ENCODE results near the gene CARNS1.
"Not testable (repeated sequence)": the region's sequence is repeated elsewhere in the genome, so short reads cannot be mapped to it uniquely, and the experiment has no call there.

The CARNS1 gene

DNA sequence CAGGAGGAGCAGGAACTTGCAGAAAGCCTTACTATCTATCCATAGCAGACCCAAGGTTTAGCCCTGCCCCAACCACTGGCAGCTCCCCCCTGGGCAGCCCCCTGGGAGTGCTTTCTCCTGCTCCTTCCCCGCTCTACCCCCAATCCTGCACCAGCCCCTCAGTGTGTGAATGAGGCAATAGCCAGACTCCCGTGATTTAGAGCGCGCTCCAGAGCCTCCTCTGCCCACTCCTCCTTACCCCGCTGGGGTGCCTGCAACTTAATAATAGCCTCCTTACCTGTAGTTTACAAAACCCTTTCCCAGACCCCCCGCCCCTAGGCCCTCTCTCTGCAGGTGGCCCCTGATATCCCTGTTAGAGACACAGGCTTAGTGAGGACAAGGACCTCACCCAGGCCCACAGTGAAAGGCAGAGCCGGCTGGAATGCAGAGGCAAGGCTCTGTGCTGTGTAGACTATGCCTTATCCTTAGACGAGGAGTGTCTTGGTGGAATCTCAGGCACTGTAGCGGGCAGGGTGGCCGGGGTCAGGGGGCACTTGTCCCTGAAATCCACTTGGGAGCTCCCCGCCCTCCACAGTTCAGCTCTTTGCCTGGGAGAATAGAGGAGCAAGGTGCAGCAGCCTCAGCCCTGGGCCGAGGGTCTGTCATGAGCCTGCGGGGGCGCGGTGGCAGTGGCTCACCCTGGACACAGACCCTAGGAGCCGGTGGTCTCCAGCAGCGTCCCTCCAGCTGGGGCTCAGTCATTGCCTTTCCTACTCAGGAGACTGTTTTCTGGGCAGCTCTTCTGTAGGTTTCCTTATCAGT lies 4.3 kb upstream of the CARNS1 start:
- DNase-seq: no peak

DNA sequence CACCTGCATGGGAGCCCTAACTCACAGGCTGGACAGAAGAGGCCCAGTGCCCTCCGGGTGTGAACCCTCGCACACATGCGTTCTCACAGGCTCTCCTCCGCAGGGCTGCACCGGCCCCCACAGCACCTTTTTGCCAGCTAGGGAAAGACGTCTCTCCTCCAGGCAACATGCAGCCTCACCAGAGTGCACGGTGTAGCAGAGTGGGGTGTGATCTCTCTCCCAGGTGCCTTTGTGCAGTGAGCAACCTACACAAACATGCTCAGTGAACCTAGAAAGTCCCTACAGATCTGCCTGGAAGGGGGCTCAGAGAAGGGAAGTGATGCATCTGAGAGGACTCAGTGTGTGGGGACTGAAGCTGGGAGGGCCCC lies 3.7 kb upstream of the CARNS1 start:
- no peak for DNase-seq

- no peak for DNase-seq
Measured at GRCh38 chr11:67412495-67413179, 2.8 kb upstream of the CARNS1 start.

GRCh38 chr11:67413266-67413849 lies 2.1 kb upstream of the CARNS1 start:
- DNase-seq: no peak

- DNase-seq: peak; percentile 69
Measured at GRCh38 chr11:67416416-67417335, 1.2 kb downstream of the CARNS1 start.

- no peak for DNase-seq
Measured at GRCh38 chr11:67417425-67417824, 1.9 kb downstream of the CARNS1 start.

DNA sequence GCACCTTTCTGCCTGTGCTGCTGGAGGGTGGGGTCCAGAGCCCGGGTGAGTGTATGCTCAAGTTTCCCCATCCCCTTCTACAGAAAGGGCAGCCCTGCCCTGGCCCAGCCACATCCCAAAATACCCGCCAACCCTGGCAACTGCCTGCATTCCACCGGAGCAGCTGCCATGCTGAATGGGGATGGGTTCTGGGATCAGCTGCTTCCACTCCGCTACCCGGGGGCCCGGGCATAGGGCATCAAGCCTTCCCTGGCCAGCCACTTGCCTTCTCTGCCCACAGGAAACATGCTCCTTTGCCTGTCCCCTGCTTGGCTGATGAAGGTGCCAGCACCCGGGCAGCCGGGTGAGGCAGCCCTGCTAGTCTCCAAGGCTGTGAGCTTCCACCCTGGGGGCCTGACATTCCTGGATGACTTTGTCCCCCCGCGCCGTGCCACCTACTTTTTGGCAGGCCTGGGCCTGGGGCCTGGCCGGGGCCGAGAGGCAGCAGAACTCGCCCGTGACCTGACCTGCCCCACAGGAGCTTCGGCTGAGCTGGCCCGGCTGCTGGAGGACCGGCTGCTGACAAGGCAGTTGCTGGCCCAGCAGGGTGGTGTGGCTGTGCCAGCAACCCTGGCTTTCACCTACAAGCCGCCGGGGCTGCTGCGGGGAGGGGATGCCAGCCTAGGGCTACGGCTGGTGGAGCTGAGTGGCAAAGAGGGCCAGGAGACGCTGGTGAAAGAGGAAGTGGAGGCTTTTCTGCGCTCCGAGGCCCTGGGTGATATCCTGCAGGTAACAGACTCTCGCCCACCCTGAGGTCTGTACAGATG lies 3.2 kb downstream of the CARNS1 start:
- no peak for DNase-seq

DNA sequence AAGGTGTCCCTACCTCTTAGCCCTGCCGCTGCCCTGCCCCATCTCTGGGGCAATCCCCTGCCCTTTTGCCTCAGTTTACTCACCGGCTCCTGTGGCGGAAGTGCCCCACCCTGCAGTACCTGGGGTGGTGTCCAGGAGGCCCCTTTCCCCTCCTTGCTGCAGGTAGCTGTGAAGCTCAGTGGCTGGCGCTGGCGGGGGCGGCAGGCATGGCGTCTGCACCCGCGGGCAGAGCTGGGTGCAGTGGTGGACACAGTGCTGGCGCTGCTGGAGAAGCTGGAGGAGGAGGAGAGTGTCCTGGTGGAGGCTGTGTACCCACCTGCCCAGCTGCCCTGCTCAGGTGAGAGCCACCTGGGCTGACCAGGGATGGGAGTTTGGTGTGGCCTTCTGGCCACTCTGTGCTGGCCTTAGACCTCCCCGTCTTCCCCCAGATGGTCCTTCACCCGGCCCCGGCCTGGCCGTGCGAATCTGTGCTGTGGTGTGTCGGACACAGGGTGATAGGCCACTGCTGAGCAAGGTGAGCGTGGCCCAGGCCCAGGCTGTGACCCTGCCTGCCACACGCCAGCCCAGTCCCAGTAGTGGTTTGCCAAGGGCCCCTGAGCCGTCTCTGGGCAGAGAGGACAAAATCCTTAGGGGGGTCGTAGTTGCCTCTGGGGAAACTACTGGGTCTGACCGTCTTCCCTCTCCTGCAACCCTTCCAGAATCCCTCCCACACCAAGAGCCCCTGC lies 4.0 kb downstream of the CARNS1 start:
- no peak for DNase-seq

GRCh38 chr11:67420147-67420645 lies 4.7 kb downstream of the CARNS1 start:
- no peak for DNase-seq

GRCh38 chr11:67420646-67421429 lies 5.4 kb downstream of the CARNS1 start:
- peak; percentile 99 for DNase-seq

- DNase-seq: no peak
Measured at GRCh38 chr11:67421430-67422031, 6.1 kb downstream of the CARNS1 start.

GRCh38 chr11:67422891-67423290 lies 7.4 kb downstream of the CARNS1 start:
- no peak for DNase-seq

DNA sequence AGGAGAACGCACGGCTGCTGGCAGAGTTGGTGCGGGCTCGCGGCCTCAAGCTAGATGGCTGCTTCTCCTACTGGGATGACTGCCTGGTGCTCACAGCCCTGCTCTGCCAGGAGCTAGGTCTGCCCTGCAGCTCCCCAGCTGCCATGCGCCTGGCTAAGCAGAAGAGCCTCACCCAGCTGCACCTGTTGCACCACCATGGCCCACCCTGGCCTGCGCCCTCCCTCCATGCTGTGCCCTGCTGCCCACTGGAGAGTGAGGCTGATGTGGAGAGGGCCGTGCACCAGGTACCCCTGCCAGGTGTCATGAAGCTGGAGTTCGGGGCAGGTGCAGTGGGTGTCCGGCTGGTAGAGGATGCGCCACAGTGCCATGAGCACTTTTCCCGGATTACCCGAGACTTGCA lies 8.0 kb downstream of the CARNS1 start:
- no peak for DNase-seq

DNA sequence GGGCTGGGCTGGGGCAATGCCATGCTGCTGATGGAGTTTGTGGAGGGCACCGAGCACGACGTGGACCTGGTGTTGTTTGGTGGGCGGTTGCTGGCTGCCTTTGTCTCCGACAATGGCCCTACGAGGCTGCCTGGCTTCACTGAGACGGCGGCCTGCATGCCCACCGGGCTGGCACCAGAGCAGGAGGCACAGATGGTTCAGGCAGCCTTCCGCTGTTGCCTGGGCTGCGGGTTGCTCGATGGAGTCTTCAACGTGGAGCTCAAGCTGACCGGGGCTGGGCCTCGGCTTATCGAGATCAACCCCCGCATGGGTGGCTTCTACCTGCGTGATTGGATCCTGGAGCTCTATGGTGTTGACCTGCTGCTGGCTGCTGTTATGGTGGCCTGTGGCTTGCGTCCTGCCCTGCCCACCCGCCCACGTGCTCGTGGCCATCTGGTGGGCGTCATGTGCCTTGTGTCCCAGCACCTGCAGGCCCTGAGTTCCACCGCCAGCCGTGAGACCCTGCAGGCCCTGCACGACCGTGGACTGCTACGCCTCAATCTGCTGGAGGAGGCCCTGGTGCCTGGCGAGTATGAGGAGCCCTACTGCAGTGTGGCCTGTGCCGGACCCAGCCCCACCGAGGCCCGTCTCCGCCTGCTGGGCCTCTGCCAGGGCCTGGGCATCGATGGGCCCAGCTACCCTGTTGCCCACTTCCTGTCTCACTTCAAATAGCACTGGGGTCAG lies 8.6 kb downstream of the CARNS1 start:
- DNase-seq: no peak

- DNase-seq: not testable (repeated sequence)
Measured at GRCh38 chr11:67427364-67427859, 11.9 kb downstream of the CARNS1 start.

DNA sequence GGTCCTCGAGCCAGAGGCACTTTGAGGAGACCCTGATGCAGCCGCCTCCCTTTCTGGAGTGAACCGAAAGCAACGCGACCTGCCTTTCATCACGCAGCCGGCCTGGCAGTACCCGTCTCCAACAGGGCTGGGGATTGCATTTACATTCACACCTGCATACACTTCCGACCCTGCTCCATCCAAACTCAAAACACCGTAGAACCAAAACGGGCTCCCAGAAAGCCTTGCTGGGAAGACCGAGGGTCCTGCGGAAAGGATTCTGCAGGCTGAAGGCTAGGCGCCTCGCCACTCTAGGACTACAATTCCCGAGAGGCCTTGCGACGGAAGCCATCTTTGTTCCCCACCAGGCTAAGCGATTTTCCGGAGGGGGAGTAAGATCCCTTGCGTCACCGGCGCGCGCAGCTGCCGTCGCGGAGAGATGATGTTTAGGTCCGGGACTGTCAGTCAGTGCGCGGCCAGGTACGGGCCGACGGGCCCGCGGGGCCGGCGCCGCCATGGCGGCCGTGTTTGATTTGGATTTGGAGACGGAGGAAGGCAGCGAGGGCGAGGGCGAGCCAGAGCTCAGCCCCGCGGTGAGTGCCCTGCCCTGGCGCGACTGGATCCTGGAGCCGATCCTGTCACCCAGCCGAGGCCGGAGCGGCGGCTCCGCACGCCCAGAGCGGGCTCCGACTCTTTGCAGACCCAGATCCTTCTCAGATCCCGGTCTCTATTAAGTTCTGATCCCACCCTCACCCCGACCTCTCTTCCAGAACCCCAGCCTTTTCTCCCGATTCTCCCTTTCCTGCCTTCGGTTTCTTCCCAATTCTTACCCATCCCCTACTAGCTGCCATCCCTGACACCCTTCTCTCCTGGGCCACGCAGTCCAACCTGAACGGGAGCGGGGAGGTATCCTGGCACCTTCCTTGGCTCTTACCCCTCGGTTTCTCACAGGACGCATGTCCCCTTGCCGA lies 12.8 kb downstream of the CARNS1 start, which contains the start of gene RPS6KB2:
TSS of gene RPS6KB2 (plus strand) at position 443 of the 950 bp plus-strand sequence. CDS start at position 495, 52 bp downstream.
- DNase-seq: peak; percentile 100

GRCh38 chr11:67429038-67429668 lies 13.7 kb downstream of the CARNS1 start:
- DNase-seq: no peak
